SK-N-SH (cell line): ENCODE data around the gene ZNF655. TPM values are rescaled to one million over a fixed set of nuclear protein-coding genes. Genes with fewer than 3 reads are reported as not detected.

Experiments used
- CTCF ChIA-PET: fragments of 300-600, 350-600 bp; formaldehyde crosslinking; extraction: SDS; loops from one replicate; lab custom pipeline; 2021; lab: Yijun Ruan, JAX
- POLR2A ChIA-PET: fragments of 350-600 bp; sonication (Branson Sonifier 250); formaldehyde crosslinking; extraction: SDS; loops from one replicate; lab custom pipeline; 2020; ENCODE audit warnings: antibody characterized with exemption, inconsistent platforms; lab: Yijun Ruan, JAX
- DNase-seq: peaks from one replicate; pipeline ENCODE4 v3.0.0; 2012
- H2AFZ ChIP-seq: fragments of 200-600 bp; sonication (generic); 2 replicates; pipeline ENCODE4 v1.8.1; 2016; ENCODE audit warnings: antibody characterized with exemption, mild to moderate bottlenecking, low read depth
- H3F3A ChIP-seq: fragments of 200-600 bp; sonication (generic); replicated peaks from 2 replicates; pipeline ENCODE3; 2016; ENCODE audit warnings: antibody characterized with exemption, mild to moderate bottlenecking; ENCODE audit not compliant: insufficient read depth
- H3K27ac ChIP-seq, 2 experiments: fragments of 200-500 bp in 1 of 2; fragments of 200-600 bp in 1 of 2; sonication (Bioruptor generic) in 1 of 2; sonication (generic), shearing (Covaris generic) in 1 of 2; 2 replicates each; pipeline versions ENCODE4 v1.5.1 to v1.6.1; 2014 to 2016; ENCODE audit warnings: low read depth in 2 of 2, inconsistent platforms in 1 of 2, low read length in 1 of 2, mild to moderate bottlenecking in 1 of 2, mixed read lengths in 1 of 2
- H3K27me3 ChIP-seq: fragments of 200-600 bp; sonication (generic), shearing (Covaris generic); 2 replicates; pipeline ENCODE4 v1.6.1; 2016; ENCODE audit warnings: mixed run types; ENCODE audit not compliant: insufficient read depth
- H3K36me3 ChIP-seq, 2 experiments: fragments of 200-500 bp in 1 of 2; fragments of 200-600 bp in 1 of 2; sonication (Bioruptor generic) in 1 of 2; sonication (generic) in 1 of 2; replicated peaks in 1 of 2; 2 replicates each; pipeline versions ENCODE3 to v1.5.1; 2014 to 2016; ENCODE audit warnings: low read length in 1 of 2, mild to moderate bottlenecking in 1 of 2; ENCODE audit not compliant: insufficient read depth in 2 of 2, control insufficient read depth in 1 of 2
- H3K4me1 ChIP-seq, 2 experiments: fragments of 200-500 bp in 1 of 2; fragments of 200-600 bp in 1 of 2; sonication (Bioruptor generic) in 1 of 2; sonication (generic), shearing (Covaris generic) in 1 of 2; 2 replicates each; pipeline versions ENCODE4 v1.5.1 to v1.6.1; 2014 to 2016; ENCODE audit warnings: low read depth in 1 of 2, low read length in 1 of 2, mixed run types in 1 of 2; ENCODE audit not compliant: insufficient read depth in 2 of 2, control insufficient read depth in 1 of 2
- H3K4me2 ChIP-seq: fragments of 200-600 bp; sonication (generic), shearing (Covaris generic); 2 replicates; pipeline ENCODE4 v1.6.1; 2017; ENCODE audit warnings: mixed run types
- H3K4me3 ChIP-seq, 2 experiments: fragments of 200-500 bp in 1 of 2; fragments of 200-600 bp in 1 of 2; sonication (Bioruptor generic) in 1 of 2; sonication (generic), shearing (Covaris generic) in 1 of 2; 2 replicates each; pipeline versions ENCODE4 v1.5.1 to v1.8.1; 2014 to 2016; ENCODE audit warnings: low read depth in 2 of 2, inconsistent platforms in 1 of 2, low read length in 1 of 2, mild to moderate bottlenecking in 1 of 2, mixed read lengths in 1 of 2, moderate library complexity in 1 of 2
- H3K79me2 ChIP-seq: fragments of 200-600 bp; sonication (generic); 2 replicates; pipeline ENCODE4 v1.8.1; 2017; ENCODE audit warnings: mild to moderate bottlenecking; ENCODE audit not compliant: insufficient read depth
- H3K9ac ChIP-seq: fragments of 200-600 bp; sonication (generic); 2 replicates; pipeline ENCODE4 v1.6.1; 2017; ENCODE audit warnings: mixed run types
- H3K9me2 ChIP-seq: fragments of 200-600 bp; sonication (generic); 2 replicates; pipeline ENCODE4 v1.6.1; 2017; ENCODE audit warnings: mixed run types
- H3K9me3 ChIP-seq: fragments of 200-600 bp; sonication (generic); 2 replicates; pipeline ENCODE4 v1.6.1; 2017; ENCODE audit warnings: mixed run types, mild to moderate bottlenecking, moderate library complexity
- H4K20me1 ChIP-seq: fragments of 200-600 bp; sonication (generic); 2 replicates; pipeline ENCODE4 v1.6.1; 2017; ENCODE audit warnings: mild to moderate bottlenecking, mixed run types; ENCODE audit not compliant: insufficient read depth
- CTCF ChIP-seq: fragments of 200-600 bp; sonication (generic); IDR thresholded peaks from 2 replicates; pipeline ENCODE4 v1.6.1; 2017; ENCODE audit warnings: antibody characterized with exemption, mild to moderate bottlenecking, moderate library complexity
- ELF1 ChIP-seq: IDR thresholded peaks from 2 replicates; pipeline ENCODE4 v1.4.0; 2012
- EP300 ChIP-seq, 2 experiments: IDR thresholded peaks; 2 replicates each; pipeline versions ENCODE4 v1.4.0 to v1.6.1; 2012; ENCODE audit warnings: borderline replicate concordance in 1 of 2, low read depth in 1 of 2, low read length in 1 of 2
- EZH2phosphoT487 ChIP-seq: fragments of 200-600 bp; sonication (generic); IDR thresholded peaks from 2 replicates; pipeline ENCODE4 v1.6.1; 2017; ENCODE audit warnings: low read depth, mixed run types, mild to moderate bottlenecking, antibody characterized with exemption, moderate library complexity, borderline replicate concordance
- FOXJ3 ChIP-seq: sonication (generic); formaldehyde crosslinking; IDR thresholded peaks from 2 replicates; pipeline ENCODE4 v1.5.1; 2020; ENCODE audit warnings: mild to moderate bottlenecking, missing genetic modification reagents
- GABPA ChIP-seq: IDR thresholded peaks from 2 replicates; pipeline ENCODE4 v1.4.0; 2012; ENCODE audit warnings: low read depth, mild to moderate bottlenecking
- IRF3 ChIP-seq: fragments of 150-350 bp; IDR thresholded peaks from 2 replicates; pipeline ENCODE4 v1.6.1; 2016; ENCODE audit warnings: mild to moderate bottlenecking, low read depth, low read length
- JUND ChIP-seq: IDR thresholded peaks from 2 replicates; pipeline ENCODE4 v1.4.0; 2012
- MAX ChIP-seq: IDR thresholded peaks from 2 replicates; pipeline ENCODE4 v1.4.0; 2012; ENCODE audit warnings: low read depth
- MEF2A ChIP-seq: IDR thresholded peaks from 2 replicates; pipeline ENCODE4 v1.4.0; 2012; ENCODE audit warnings: low read depth, borderline replicate concordance
- MXI1 ChIP-seq: IDR thresholded peaks from 2 replicates; pipeline ENCODE4 v1.6.1; 2012; ENCODE audit warnings: mild to moderate bottlenecking, low read depth, low read length, improper control_type of control experiment
- NFIC ChIP-seq: IDR thresholded peaks from 2 replicates; pipeline ENCODE4 v1.4.0; 2012; ENCODE audit warnings: borderline replicate concordance
- NRF1 ChIP-seq: IDR thresholded peaks from 2 replicates; pipeline ENCODE4 v1.6.1; 2012; ENCODE audit warnings: low read depth, mild to moderate bottlenecking, low read length
- RAD21 ChIP-seq: IDR thresholded peaks from 2 replicates; pipeline ENCODE4 v1.6.1; 2012; ENCODE audit warnings: mild to moderate bottlenecking, low read length
- RCOR1 ChIP-seq: fragments of 150-350 bp; IDR thresholded peaks from 2 replicates; pipeline ENCODE4 v1.6.1; 2017; ENCODE audit warnings: antibody characterized with exemption, low read length
- RFX5 ChIP-seq: IDR thresholded peaks from 2 replicates; pipeline ENCODE4 v1.6.1; 2012; ENCODE audit warnings: mild to moderate bottlenecking, improper control_type of control experiment, low read length
- RXRA ChIP-seq: IDR thresholded peaks from 2 replicates; pipeline ENCODE4 v1.4.0; 2012; ENCODE audit warnings: low read depth, mild to moderate bottlenecking, borderline replicate concordance
- SMC3 ChIP-seq: IDR thresholded peaks from 2 replicates; pipeline ENCODE4 v1.6.1; 2012; ENCODE audit warnings: low read depth, low read length, improper control_type of control experiment
- TAF1 ChIP-seq: IDR thresholded peaks from 2 replicates; pipeline ENCODE4 v1.6.1; 2012; ENCODE audit warnings: low read depth, mild to moderate bottlenecking, low read length, moderate library complexity, borderline replicate concordance
- TCF12 ChIP-seq: IDR thresholded peaks from 2 replicates; pipeline ENCODE4 v1.4.0; 2012
- ZBTB33 ChIP-seq: IDR thresholded peaks from 2 replicates; pipeline ENCODE4 v1.4.0; 2012; ENCODE audit warnings: low read depth, borderline replicate concordance
- WGBS: methylation state at CpG from one replicate; pipeline ENCODE4 v1.1.6; 2017; ENCODE audit warnings: low lambda C conversion rate; 5-methylcytosine and 5-hydroxymethylcytosine counted together
- polyA plus RNA-seq, 3 experiments: library from polyadenylated mRNA; depleted of rRNA; stranded (reverse); fragments of >200 nt; gene quantifications; 2 replicates each; pipeline ENCODE4 v1.2.3, GENCODE V29; 2012

The ZNF655 gene
- polyA plus RNA-seq, 1 of the 3 experiments (the other 2 are of a cell fraction) = 113 TPM

- no peak for TF ChIP-seq CTCF
- TF ChIP-seq RFX5 = no peak
- no peak for TF ChIP-seq NRF1
- TF ChIP-seq IRF3 = no peak
Measured at GRCh38 chr7:99619571-99620130, 61.2 kb downstream of the ZNF655 start (continued).

GRCh38 chr7:99621271-99621670 lies 62.8 kb downstream of the ZNF655 start:
- Histone ChIP-seq H3K36me3 (peaks cover 65 to 77% of the 10 kb centered on the region in 2 experiments), H3K9ac (no peak overlapping the region), H3K4me2 (no peak overlapping the region), H3K9me3 (no peaks in the 10 kb centered on the region), H3K4me1 (peaks cover 7 to 8% of the 10 kb centered on the region in 2 experiments; a peak in 3 of 4 replicates), H3F3A (peaks cover 10% of the 10 kb centered on the region), H3K4me3 (no peak overlapping the region), H3K27ac (no peak overlapping the region), H2AFZ (no peak overlapping the region), H4K20me1 (no peaks in the 10 kb centered on the region), H3K27me3 (no peaks in the 10 kb centered on the region), H3K79me2 (peaks cover 40% of the 10 kb centered on the region)
- 87% methylated on average over 5 of the region's 5 CpGs for WGBS
- no peak for DNase-seq
- POLR2A ChIA-PET = interaction anchor here (0.5 to 1.0 kb wide), 2 partner anchors 117 to 481 kb away, joined by 3 to 5 read pairs; partner anchors contain the start of gene ZKSCAN5
- CTCF ChIA-PET = interaction anchor here (1.2 kb wide), 1 partner anchor 41 kb away, joined by 5 read pairs; no protein-coding TSS in a partner anchor
- TF ChIP-seq EP300 (IDR thresholded peaks at IDR 0.05; ENCODE audit: borderline replicate concordance in 1 of 2, low read depth in 1 of 2, low read length in 1 of 2) = no peak
- TF ChIP-seq ELF1 = no peak
- TF ChIP-seq TCF12 = no peak
- no peak for TF ChIP-seq JUND
- TF ChIP-seq ZBTB33 = no peak
- TF ChIP-seq RCOR1 = no peak
- TF ChIP-seq FOXJ3 (CRISPR knock-in tag) = no peak
- no peak for TF ChIP-seq GABPA
- no peak for TF ChIP-seq RXRA
- TF ChIP-seq RAD21 = no peak
- TF ChIP-seq MXI1 = no peak
- TF ChIP-seq MAX = no peak
- TF ChIP-seq MEF2A = no peak
- TF ChIP-seq NFIC = no peak
- no peak for TF ChIP-seq SMC3
- TF ChIP-seq EZH2phosphoT487 = no peak
- no peak for TF ChIP-seq TAF1
- TF ChIP-seq, all 33 proteins: peak for 0
- no peaks in the 10 kb centered on the region for H3K9me2 ChIP-seq
